ENCODE results near the gene H1-8.

H1-8 gene

DNA sequence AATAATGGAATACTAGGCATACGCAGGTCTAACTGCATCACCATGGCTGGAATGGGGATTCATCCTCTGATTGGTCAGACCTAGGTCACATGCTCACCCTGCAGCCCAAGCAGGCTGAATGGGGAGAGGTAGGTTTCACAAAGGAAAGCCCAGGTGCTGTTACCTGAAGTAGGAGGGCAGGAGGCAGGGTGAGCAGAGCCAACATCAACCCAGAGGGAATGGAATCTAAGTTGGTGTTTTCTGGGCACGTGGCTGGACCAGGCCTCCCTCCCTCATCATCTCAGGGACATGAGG is 6.7 kb upstream of the H1-8 start:
- Histone ChIP-seq H3K27me3 (ENCODE audit: insufficient read depth, poor library complexity, severe bottlenecking) (no peaks in the 10 kb centered on the region), H3K4me3 (ENCODE audit: severe bottlenecking) (no peak overlapping the region), H3K27ac (ENCODE audit: poor library complexity, severe bottlenecking) (no peak overlapping the region), H3K36me3 (ENCODE audit: low read depth) (no peaks in the 10 kb centered on the region), H3K9me3 (ENCODE audit: severe bottlenecking) (no peaks in the 10 kb centered on the region), H3K4me1 (ENCODE audit: insufficient read depth, poor library complexity, severe bottlenecking) (no peaks in the 10 kb centered on the region)
- TF ChIP-seq, protein P1, sequence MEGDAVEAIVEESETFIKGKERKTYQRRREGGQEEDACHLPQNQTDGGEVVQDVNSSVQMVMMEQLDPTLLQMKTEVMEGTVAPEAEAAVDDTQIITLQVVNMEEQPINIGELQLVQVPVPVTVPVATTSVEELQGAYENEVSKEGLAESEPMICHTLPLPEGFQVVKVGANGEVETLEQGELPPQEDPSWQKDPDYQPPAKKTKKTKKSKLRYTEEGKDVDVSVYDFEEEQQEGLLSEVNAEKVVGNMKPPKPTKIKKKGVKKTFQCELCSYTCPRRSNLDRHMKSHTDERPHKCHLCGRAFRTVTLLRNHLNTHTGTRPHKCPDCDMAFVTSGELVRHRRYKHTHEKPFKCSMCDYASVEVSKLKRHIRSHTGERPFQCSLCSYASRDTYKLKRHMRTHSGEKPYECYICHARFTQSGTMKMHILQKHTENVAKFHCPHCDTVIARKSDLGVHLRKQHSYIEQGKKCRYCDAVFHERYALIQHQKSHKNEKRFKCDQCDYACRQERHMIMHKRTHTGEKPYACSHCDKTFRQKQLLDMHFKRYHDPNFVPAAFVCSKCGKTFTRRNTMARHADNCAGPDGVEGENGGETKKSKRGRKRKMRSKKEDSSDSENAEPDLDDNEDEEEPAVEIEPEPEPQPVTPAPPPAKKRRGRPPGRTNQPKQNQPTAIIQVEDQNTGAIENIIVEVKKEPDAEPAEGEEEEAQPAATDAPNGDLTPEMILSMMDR (IDR thresholded peaks at IDR 0.05; ENCODE audit: poor library complexity, severe bottlenecking), result no peak
- ATAC-seq (ENCODE audit: low read depth) (no peak), DNase-seq (ENCODE audit: low spot score) (no peak)

DNA sequence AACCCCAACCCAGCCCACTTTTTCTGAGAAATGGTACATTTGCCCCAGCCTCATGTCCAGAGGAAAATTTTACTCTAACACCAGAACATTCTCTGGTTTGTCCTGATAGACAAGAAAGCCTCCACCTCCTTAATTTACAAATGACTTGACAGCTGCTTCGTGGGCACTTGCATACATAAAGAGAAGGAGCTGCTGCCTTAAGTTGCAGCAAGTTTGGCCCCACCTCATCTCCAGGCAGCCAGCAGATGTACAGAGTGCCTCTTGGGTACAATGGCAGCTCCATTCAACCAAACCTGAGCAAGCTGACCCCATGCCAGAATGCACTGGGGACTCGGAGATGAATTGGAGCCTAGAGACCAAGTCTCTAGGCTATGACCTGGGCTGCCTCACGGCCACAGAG is 6.2 kb upstream of the H1-8 start:
- 0 out of 3 replicates have a peak, but pooled peaks have one; percentile 12 for ATAC-seq (ENCODE audit: low read depth)

DNA sequence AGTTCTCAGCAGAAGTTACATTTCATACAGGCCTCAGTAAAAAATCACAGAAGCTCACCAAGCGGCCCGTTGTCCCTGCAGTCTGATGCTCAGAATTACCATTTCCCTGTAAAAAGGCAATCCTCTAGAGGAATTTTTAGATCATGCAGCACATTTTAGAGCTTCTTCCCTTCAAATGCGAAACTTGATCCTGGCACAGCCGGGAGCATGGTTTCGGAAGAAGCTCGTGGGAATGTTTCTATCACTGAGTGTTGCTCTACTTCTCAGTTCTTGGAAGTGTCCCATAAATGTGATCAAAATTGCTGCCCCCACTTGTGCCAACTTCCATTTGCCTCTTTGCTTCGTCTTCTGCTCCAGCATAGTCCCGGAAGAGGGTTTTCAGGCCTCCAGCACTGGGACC is 3.8 kb upstream of the H1-8 start:
- no peak for DNase-seq (ENCODE audit: low spot score)
- no peak overlapping the region for H3K4me3 ChIP-seq (ENCODE audit: severe bottlenecking)
- H3K36me3 ChIP-seq (ENCODE audit: low read depth), result no peaks in the 10 kb centered on the region
- no peaks in the 10 kb centered on the region for H3K27me3 ChIP-seq (ENCODE audit: insufficient read depth, poor library complexity, severe bottlenecking)
- no peak overlapping the region for H3K27ac ChIP-seq (ENCODE audit: poor library complexity, severe bottlenecking)
- no peaks in the 10 kb centered on the region for H3K4me1 ChIP-seq (ENCODE audit: insufficient read depth, poor library complexity, severe bottlenecking)
- no peaks in the 10 kb centered on the region for H3K9me3 ChIP-seq (ENCODE audit: severe bottlenecking)
- TF ChIP-seq, protein P1 (IDR thresholded peaks at IDR 0.05; ENCODE audit: poor library complexity, severe bottlenecking), result no peak
- ATAC-seq (ENCODE audit: low read depth), result no peak

More for the DNA sequence above, 6.2 kb upstream of the H1-8 start:
- Histone ChIP-seq H3K4me3 (ENCODE audit: severe bottlenecking) (no peak overlapping the region), H3K9me3 (ENCODE audit: severe bottlenecking) (no peaks in the 10 kb centered on the region), H3K4me1 (ENCODE audit: insufficient read depth, poor library complexity, severe bottlenecking) (no peaks in the 10 kb centered on the region), H3K27ac (ENCODE audit: poor library complexity, severe bottlenecking) (no peak overlapping the region), H3K27me3 (ENCODE audit: insufficient read depth, poor library complexity, severe bottlenecking) (no peaks in the 10 kb centered on the region), H3K36me3 (ENCODE audit: low read depth) (no peaks in the 10 kb centered on the region)
- TF ChIP-seq, protein P1 (IDR thresholded peaks at IDR 0.05; ENCODE audit: poor library complexity, severe bottlenecking), result no peak
- no peak for DNase-seq (ENCODE audit: low spot score)

DNA sequence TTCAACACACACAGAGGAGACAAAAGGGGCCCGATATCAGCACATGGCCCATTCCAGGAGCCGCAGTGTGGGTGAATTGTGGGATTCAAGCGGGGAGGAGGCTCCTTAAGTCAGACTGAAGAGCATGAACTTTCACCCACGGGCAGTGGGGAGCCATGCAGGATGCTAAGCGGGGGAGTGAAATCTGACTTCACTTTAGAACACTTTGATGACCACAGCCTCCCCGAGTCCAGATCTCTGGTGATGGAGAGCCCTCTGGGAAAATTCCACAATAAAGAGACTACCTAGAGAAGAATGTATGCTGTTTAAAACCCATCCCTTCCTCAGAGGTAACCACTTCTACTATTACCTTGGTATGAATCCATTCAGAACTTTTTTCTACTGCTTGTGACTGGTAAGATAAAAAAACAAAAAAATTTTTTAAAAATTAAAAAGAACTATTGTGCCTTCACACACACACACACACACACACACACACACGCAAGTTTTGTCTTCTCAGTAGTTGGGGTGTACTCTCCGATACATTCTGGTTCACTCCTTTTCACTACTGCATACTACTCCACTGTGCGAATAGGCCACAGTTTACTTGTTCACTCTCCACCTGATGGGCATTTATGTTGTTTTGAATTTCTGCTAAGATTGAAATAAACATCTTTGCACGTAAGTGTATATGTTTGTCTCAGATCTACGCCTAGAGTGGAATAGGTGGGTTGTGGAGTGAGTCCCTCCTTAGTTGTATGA is 2.0 kb upstream of the H1-8 start:
- no peak overlapping the region for H3K27ac ChIP-seq (ENCODE audit: poor library complexity, severe bottlenecking)
- no peak overlapping the region for H3K4me3 ChIP-seq (ENCODE audit: severe bottlenecking)
- TF ChIP-seq, protein P1 (IDR thresholded peaks at IDR 0.05; ENCODE audit: poor library complexity, severe bottlenecking), result no peak
- H3K9me3 ChIP-seq (ENCODE audit: severe bottlenecking), result no peaks in the 10 kb centered on the region
- DNase-seq (ENCODE audit: low spot score), result no peak
- H3K4me1 ChIP-seq (ENCODE audit: insufficient read depth, poor library complexity, severe bottlenecking), result no peaks in the 10 kb centered on the region
- no peaks in the 10 kb centered on the region for H3K36me3 ChIP-seq (ENCODE audit: low read depth)
- ATAC-seq (ENCODE audit: low read depth), result no peak
- H3K27me3 ChIP-seq (ENCODE audit: insufficient read depth, poor library complexity, severe bottlenecking), result no peaks in the 10 kb centered on the region

DNA sequence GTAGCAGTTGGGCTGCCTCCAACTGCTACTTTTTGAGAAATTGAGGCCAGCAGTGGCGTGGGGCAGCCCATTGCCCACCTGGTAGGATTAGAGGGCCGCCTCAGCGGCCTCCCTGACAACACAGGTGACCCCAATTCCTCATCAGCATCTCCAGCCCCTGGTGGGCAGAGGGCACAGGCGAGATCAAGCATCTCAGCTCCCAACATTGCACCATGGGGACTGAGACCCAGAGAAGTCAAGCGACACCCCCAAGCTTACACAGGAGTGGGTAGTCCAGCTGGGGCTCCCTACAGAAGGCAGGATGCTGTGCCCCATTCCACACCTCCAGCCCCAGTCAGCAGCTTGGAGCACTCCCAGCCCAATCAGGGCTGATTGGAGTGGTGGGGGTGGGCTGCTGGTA is 228 bp upstream of the H1-8 start:
- ATAC-seq (ENCODE audit: low read depth), result no peak

More for the DNA sequence above, 228 bp upstream of the H1-8 start:
- TF ChIP-seq, protein P1 (IDR thresholded peaks at IDR 0.05; ENCODE audit: poor library complexity, severe bottlenecking), result no peak
- Histone ChIP-seq H3K9me3 (ENCODE audit: severe bottlenecking) (no peaks in the 10 kb centered on the region), H3K4me1 (ENCODE audit: insufficient read depth, poor library complexity, severe bottlenecking) (no peaks in the 10 kb centered on the region), H3K27ac (ENCODE audit: poor library complexity, severe bottlenecking) (no peak overlapping the region), H3K36me3 (ENCODE audit: low read depth) (no peaks in the 10 kb centered on the region), H3K27me3 (ENCODE audit: insufficient read depth, poor library complexity, severe bottlenecking) (no peaks in the 10 kb centered on the region), H3K4me3 (ENCODE audit: severe bottlenecking) (no peak overlapping the region)
- no peak for DNase-seq (ENCODE audit: low spot score)

All from RWPE2 (cell line).